ENCODE measurements around the gene LSMEM2.

Gene LSMEM2

DNA sequence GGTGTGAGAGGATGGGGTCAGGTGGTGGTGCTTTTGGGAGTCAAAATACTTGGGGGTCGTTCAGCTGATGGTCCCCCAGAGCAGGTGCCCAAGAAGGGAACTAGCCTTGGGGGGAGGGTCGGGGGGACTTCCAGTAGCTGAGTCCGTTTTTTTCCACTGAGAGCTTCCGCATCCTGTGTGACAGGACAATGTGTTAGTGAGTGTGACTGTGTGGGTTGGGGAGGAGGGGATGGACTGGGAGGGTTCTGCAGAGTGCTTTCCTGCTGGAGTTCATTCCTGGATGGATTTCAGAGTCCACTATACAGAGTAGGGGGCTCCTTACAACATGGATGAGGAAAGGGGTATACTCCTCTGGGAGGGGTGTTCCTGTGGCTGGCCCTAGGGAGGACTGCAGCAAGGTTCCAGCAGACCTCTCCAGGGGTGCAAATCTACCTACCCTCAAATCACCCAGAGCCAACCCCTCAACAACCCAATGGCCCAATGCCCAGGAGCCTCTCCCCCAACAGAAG lies 44.3 kb downstream of the LSMEM2 start:
- no peak for DNase-seq

GRCh38 chr3:50323614-50324199 lies 44.8 kb downstream of the LSMEM2 start:
- no peak for DNase-seq

DNA sequence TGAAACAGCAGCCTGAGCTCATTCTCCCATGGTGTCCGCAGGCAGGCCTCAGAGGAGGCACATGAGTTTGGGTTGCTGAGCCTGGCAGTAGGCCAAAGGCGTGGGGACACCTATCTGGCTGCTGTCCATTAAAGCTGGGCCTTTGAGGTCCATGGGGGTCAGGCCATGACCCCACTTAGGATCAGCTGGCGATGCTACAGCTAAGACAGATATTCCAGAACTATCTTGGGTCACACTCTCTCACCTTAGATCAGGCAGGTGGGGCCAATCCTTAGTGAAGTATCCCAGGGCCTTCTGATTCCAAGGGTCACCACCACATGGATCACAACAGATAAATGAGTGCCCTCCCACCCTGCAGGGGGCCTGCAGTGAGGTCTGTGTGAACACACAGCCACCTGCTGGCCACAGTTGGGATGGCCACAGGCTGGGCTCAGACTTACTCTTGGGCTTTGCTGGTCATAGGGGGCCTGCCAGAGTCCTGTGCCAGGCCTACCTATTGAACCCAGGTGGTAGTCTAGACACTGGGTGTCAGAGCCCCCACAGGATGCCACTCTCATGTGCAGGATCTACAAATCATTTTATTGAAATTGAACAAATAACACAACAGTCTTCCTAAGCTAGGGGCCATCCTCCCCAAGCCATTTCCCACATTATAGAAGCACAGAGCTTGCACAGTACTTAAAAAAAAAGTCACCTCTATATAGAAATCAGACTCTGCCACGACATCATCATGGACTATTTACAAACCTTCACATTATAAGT lies 45.6 kb downstream of the LSMEM2 start:
- peak; percentile 63 for DNase-seq

- DNase-seq, result no peak
Observed at GRCh38 chr3:50325113-50325480, 46.2 kb downstream of the LSMEM2 start.

GRCh38 chr3:50325497-50326181 lies 46.8 kb downstream of the LSMEM2 start:
- no peak for DNase-seq

GRCh38 chr3:50326182-50326541 lies 47.3 kb downstream of the LSMEM2 start:
- no peak for DNase-seq

DNA sequence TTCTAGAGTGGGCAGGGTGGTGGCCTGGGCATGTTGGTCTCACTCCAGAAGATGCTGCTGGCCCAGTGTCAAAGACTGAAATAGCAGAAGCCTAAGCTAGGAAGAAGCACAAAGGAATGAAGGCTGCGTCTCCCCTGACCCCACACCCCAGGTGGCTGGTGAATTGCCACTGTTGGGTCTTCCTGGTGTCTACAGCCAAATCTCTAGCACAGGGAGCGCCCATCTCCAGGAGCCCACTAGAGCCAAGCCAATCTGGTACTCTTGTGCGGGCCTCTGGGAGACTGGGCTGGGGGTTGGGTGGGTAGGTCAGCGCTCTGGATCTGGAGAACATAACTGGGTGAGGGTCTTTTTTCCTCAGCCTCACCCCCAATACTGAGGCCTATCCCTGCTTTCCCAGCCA lies 48.2 kb downstream of the LSMEM2 start:
- DNase-seq, result no peak

- peak; percentile 94 for DNase-seq
Observed at GRCh38 chr3:50327943-50328691, 49.2 kb downstream of the LSMEM2 start, which contains the start of gene TUSC2. Gene TUSC2, minus strand, starts transcription at chr3:50328223. Its CDS starts 124 bp downstream, at chr3:50328099.

DNA sequence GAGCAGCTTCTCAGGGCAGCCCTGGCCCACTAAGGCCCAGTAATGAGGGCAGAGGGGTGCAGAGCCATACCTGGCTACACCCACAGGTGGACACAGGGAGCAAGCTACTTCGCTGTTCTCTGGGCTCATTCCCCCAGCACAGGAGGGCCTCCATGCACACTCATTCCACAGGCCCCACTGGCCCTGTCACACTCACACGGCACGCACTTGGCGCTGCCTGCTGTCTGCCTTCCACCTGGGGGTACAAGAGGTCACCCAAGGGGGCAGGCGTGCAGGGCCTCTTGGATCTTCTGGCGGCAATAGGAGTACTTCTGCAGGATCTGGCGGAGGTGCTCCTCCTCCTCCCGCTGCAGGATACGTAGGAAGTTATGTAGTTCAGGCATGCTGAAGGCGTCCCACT lies 51.4 kb downstream of the LSMEM2 start:
- no peak for DNase-seq

GRCh38 chr3:50331364-50331907 lies 52.5 kb downstream of the LSMEM2 start:
- DNase-seq, result no peak

DNA sequence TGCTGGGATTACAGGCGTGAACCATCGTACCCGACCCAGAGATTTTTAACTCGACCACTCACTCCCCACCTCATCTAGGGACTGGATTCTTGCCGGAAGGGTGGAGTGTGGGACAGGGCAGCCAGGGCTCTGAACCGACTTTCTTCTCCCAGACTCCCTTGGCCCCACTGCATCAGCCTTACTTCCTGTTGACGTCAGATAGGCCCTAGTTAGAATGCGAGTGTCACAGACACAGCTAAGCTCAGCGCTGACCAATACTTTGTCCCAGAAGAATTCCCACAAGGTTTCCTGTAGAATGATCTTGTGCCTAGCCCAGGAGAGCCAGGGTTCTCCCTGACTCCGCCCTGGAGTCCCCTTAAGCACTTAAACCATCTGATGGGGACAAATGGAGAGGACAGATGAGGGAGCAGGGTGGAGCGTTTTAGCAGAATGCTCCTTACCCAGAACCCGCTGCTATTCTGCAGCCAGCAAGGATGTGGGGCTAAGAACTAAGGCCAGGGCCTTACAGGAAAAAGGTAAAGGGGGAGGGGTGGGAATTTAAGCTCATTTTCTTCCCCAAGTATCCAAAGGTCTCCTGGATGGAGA lies 54.9 kb downstream of the LSMEM2 start:
- DNase-seq, result peak; percentile 35

DNA sequence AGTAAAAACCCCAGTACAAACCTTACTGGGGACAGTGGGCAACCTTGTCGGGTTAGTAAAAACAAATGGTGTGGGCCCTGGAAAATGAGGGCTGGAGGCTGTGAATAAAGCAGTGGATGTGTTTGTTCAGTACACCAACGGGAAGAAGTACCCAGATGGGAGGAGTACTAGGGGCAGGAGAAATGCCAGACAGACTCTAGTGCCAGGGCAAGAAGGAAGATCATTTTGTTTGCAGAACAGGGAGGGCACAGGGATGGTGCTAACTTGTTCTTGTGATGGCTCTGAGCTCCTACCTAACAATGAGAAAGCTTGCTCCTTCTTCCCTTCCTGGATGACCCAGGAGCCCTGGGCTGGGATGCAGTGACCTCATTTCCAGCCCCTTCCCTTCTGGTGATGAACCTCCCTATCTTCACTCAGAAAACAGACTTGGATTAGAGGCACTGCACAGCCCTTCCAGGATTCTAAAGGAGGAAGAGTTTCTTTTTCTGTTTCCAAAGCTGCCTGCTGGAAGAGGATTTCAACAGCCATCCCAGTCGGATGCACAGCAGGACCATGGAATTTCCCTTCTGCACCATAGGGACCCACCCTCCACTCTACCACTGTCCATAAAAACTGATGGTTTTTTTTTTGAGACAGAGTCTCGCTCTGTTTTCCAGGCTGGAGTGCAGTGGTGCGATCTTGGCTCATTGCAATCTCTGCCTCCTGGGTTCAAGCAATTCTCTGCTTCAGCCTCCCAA lies 55.6 kb downstream of the LSMEM2 start:
- no peak for DNase-seq

DNA sequence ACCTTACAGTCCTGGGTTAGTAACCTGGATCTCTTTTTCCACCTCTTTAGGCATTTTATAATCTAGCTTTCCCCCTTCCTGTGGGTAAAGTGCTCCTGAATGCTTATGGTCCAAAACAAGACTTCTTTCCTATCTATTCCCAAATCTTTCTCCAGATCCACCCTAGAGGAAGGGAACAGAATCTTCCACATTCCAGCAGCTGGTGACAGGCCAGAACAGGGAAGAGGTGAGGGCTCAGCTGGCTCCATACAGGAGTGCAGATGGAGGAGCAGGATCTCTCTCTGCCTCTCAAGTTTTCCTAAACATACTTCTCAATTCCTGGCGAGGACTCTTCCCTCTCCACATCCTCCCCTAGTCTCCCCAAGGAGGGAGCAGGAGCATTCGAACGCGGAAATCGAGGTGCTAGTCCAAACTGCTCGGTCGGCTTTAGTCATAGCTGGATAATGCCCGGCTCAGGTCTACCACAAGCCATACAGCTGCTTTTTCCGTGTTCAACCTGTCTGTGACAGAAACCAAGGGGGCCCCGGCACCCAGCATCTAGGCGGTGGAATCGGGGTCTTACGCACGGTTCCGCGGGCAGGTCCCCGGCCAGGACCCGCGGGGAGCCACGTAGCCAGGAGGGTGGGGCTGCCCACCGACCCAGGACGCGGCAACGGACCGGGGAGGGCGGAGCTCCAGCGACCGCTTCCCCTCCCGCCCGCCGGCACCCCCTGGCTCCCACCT lies 57.7 kb downstream of the LSMEM2 start:
- DNase-seq, result no peak

GRCh38 chr3:50337175-50337861 lies 58.4 kb downstream of the LSMEM2 start:
- peak; percentile 99 for DNase-seq
